Thyroid gland (tissue), 4 donors: ENCODE data around the gene IL17RA. TPM values are rescaled to one million over a fixed set of nuclear protein-coding genes. Genes with fewer than 3 reads are reported as not detected.

Experiments used
- DNase-seq, 2 donors: peaks; one replicate each; pipeline ENCODE4 v3.0.0-alpha.2; 2019
- H3K27ac ChIP-seq, 3 donors: fragments of 200-600 bp; sonication (generic); 1 replicate in 2 of 3; 2 replicates in 1 of 3; pipeline ENCODE4 v1.5.1; 2016 to 2019; ENCODE audit warnings: mild to moderate bottlenecking in 1 of 3, moderate library complexity in 1 of 3
- H3K27me3 ChIP-seq: fragments of 200-600 bp; sonication (generic); one replicate; pipeline ENCODE4 v1.5.1; 2019
- H3K36me3 ChIP-seq, 2 donors: fragments of 200-600 bp; sonication (generic); one replicate each; pipeline ENCODE4 v1.5.1; 2016 to 2019
- H3K4me1 ChIP-seq, 2 donors: fragments of 200-600 bp; sonication (generic); one replicate each; pipeline ENCODE4 v1.5.1; 2017 to 2019
- H3K4me3 ChIP-seq, 3 donors: fragments of 200-600 bp; sonication (generic); replicated peaks in 1 of 3; 1 replicate in 2 of 3; 2 replicates in 1 of 3; pipeline ENCODE4 v1.5.1; 2016; ENCODE audit warnings: mild to moderate bottlenecking in 1 of 3
- H3K9me3 ChIP-seq: fragments of 200-600 bp; sonication (generic); one replicate; pipeline ENCODE4 v1.5.1; 2017
- POLR2A ChIP-seq, 2 donors: fragments of 450-650 bp; IDR thresholded peaks; one replicate each; pipeline ENCODE4 v1.6.1; 2017; ENCODE audit warnings: antibody characterized with exemption in 2 of 2, mild to moderate bottlenecking in 2 of 2, moderate library complexity in 1 of 2
- WGBS, 2 donors: methylation state at CpG; one replicate each; pipeline ENCODE4 v1.1.5; 2017; 5-methylcytosine and 5-hydroxymethylcytosine counted together
- intact Hi-C: fragments of 100-400 bp; cut with DNase I; formaldehyde crosslinking; loops from one replicate; pipeline ENCODE4 v1.15.1; 2023
- total RNA-seq, 4 donors: library from RNA; depleted of rRNA; stranded (reverse); fragments of >200 nt; gene quantifications; one replicate each; pipeline ENCODE4 v1.2.3, GENCODE V29; 2016
- TF ChIP-seq, protein P1 (sequence below), 6 experiments: fragments of 200-600 bp in 3 of 6; fragments of 450-650 bp in 3 of 6; sonication (generic) in 3 of 6; IDR thresholded peaks; one replicate each; pipeline ENCODE4 v1.5.1; 2016 to 2019; ENCODE audit warnings: antibody characterized with exemption in 6 of 6, mild to moderate bottlenecking in 2 of 6, inconsistent platforms in 1 of 6, moderate library complexity in 1 of 6

IL17RA gene
- total RNA-seq, 4 donors from 2014 or later, result 10.3 to 19.1 (median 15.5) TPM

DNA sequence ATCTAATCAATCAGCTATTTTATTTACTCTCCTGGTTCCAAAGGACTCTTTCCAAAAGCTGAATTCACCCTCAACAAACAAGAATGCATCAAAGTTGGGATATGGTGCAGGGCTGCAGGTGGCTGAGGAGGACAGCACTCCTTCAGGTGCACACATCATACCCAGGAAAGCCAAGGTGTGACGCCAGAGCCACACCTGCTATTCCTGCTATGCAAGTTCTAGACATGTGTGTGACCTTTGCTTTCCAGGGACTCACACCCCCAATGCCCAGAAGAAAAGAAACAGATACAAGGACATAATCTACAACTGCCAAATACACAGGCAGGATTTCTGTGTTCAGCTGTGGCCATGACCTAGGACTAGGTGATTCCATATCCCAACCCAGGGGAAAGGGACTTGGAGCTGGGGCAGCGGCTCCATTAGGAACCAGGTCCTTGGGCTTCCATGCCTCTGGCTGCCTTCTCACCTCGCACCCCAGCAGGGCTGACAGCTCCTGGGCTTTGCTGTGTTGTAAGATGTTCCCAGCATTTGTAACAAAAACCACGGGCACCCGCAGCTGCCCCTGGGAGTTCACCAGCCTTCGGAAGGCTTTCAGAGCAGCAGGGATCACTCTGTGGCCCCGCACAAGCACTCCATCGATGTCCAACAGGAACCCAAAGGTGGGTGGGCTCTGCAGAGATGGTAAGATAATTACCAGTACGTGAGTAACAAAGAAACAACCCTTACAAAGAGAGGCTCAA is 64.4 kb downstream of the IL17RA start:
- no peaks in the 10 kb centered on the region for H3K27me3 ChIP-seq
- intact Hi-C loops, result no loop called here
- H3K36me3 ChIP-seq, result no peaks in the 10 kb centered on the region
- H3K4me1 ChIP-seq, result no peaks in the 10 kb centered on the region
- H3K27ac ChIP-seq, result no peak overlapping the region
- TF ChIP-seq, protein P1, sequence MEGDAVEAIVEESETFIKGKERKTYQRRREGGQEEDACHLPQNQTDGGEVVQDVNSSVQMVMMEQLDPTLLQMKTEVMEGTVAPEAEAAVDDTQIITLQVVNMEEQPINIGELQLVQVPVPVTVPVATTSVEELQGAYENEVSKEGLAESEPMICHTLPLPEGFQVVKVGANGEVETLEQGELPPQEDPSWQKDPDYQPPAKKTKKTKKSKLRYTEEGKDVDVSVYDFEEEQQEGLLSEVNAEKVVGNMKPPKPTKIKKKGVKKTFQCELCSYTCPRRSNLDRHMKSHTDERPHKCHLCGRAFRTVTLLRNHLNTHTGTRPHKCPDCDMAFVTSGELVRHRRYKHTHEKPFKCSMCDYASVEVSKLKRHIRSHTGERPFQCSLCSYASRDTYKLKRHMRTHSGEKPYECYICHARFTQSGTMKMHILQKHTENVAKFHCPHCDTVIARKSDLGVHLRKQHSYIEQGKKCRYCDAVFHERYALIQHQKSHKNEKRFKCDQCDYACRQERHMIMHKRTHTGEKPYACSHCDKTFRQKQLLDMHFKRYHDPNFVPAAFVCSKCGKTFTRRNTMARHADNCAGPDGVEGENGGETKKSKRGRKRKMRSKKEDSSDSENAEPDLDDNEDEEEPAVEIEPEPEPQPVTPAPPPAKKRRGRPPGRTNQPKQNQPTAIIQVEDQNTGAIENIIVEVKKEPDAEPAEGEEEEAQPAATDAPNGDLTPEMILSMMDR (IDR thresholded peaks at IDR 0.05), result no peak
- TF ChIP-seq POLR2A (IDR thresholded peaks at IDR 0.05), result no peak
- no peak overlapping the region for H3K4me3 ChIP-seq
- WGBS, 2 donors, result 86 to 90% methylated on average over 7 to 9 of the region's 9 CpGs
- DNase-seq, result no peak
- H3K9me3 ChIP-seq, result no peaks in the 10 kb centered on the region

DNA sequence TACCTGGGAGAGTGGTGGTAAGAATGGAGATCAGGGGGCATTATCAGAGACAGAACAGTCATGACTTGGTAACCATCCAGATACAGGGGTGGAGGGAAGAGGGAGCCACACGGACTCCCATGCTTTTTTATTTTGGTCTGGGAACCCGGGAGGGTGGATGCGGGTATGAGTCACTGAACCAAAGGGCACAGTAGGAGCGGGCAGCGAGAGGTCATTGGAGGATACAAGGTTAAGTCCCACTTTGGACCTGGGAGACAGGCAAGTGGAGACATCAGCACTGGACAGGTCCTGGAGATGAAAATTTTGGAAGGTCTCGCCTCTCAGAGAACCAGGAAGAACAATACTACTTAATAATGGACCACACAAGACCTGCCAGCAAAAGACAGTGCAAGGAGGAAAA is 67.5 kb downstream of the IL17RA start:
- no peak for DNase-seq
- no peaks in the 10 kb centered on the region for H3K36me3 ChIP-seq
- 86 to 91% methylated on average over 6 of the region's 6 CpGs for WGBS, 2 donors
- H3K9me3 ChIP-seq, result no peaks in the 10 kb centered on the region
- TF ChIP-seq, protein P1 (IDR thresholded peaks at IDR 0.05), result no peak
- no peak for TF ChIP-seq POLR2A (IDR thresholded peaks at IDR 0.05)
- no peak overlapping the region for H3K27ac ChIP-seq
- no peak overlapping the region for H3K4me3 ChIP-seq
- intact Hi-C loops, result no loop called here
- H3K4me1 ChIP-seq, result peaks cover 0 to 3% of the 10 kb centered on the region in 2 donors
- H3K27me3 ChIP-seq, result no peaks in the 10 kb centered on the region

DNA sequence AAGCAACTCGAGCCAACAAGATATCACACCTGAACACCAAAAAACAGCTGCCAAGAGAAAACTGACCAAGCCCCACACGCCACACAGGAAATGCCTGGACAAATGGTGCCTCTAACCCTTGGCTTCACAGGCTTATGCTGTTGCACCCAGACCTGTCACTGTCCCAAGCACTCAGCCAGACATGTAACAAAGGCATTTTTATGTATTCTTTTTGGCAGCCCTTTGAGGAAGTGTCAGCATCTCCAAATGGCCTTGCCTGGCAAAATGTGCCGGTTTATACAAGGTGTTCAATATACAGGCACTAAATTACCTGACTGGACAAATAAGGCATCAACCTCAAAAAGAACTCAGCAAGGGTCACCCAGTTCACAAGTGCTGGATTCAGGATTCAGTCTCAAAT is 68.2 kb downstream of the IL17RA start:
- Histone ChIP-seq H3K27me3 (no peaks in the 10 kb centered on the region), H3K4me1 (peaks cover 5 to 9% of the 10 kb centered on the region in 2 donors), H3K36me3 (no peaks in the 10 kb centered on the region), H3K4me3 (no peak overlapping the region), H3K27ac (no peak overlapping the region), H3K9me3 (no peaks in the 10 kb centered on the region)
- no peak for TF ChIP-seq POLR2A (IDR thresholded peaks at IDR 0.05)
- TF ChIP-seq, protein P1 (IDR thresholded peaks at IDR 0.05), result no peak
- no peak for DNase-seq
- 79 to 80% methylated on average over 3 of the region's 3 CpGs for WGBS, 2 donors
- intact Hi-C loops, result no loop called here

DNA sequence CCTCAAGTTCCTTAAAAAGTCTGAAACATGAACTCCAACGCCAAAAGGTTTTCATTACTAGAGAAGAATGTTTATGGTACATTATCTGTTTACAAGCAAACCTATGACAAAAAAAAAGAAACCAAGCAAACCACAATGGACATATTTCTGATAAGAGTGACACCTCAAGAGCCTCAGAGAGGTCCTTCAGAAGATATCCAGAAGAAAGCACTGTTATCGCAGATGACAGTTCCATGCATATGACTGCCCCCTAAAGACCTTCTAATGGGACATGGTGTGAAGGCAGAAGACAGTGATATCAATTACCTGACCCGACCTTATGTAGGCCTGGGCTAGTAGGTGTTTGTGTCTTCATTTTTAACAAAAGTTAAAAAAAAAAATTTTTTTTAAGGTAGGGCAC is 71.1 kb downstream of the IL17RA start:
- intact Hi-C loops, result no loop called here

DNA sequence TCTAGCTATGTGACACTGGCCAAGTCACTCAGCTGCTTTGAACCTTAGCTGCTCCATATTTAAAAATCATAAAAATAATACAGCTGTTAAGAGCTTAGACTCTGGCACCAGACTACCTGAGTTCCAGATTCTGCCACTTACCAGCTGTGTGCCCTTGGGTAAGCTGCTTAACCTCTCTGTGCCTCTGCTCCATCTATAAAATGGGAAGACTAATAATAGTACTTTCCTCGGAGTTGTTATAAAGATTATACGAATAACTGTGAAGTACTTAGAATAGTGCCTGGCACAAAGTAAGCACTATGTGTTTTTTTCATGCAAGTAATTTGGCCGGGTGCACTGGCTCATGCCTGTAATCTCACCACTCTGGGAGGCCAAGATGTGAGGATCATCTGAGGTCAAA is 72.9 kb downstream of the IL17RA start:
- Histone ChIP-seq H3K4me3 (no peak overlapping the region), H3K27me3 (no peaks in the 10 kb centered on the region), H3K36me3 (no peaks in the 10 kb centered on the region), H3K4me1 (peaks cover 15 to 20% of the 10 kb centered on the region in 2 donors), H3K9me3 (no peaks in the 10 kb centered on the region), H3K27ac (no peak overlapping the region)
- intact Hi-C loops, result no loop called here
- DNase-seq, result no peak
- TF ChIP-seq POLR2A (IDR thresholded peaks at IDR 0.05), result no peak
- TF ChIP-seq, protein P1 (IDR thresholded peaks at IDR 0.05), result no peak
- WGBS, 2 donors, result 89 to 96% methylated on average over 3 of the region's 3 CpGs

More for the DNA sequence above, 71.1 kb downstream of the IL17RA start:
- no peak for DNase-seq
- TF ChIP-seq POLR2A (IDR thresholded peaks at IDR 0.05), result no peak
- TF ChIP-seq, protein P1 (IDR thresholded peaks at IDR 0.05), result no peak
- peaks cover 15 to 20% of the 10 kb centered on the region in 2 donors for H3K4me1 ChIP-seq
- no peak overlapping the region for H3K4me3 ChIP-seq
- WGBS, 2 donors, result 74 to 85% methylated on average over 3 of the region's 3 CpGs
- H3K27ac ChIP-seq, result no peak overlapping the region
- no peaks in the 10 kb centered on the region for H3K36me3 ChIP-seq
- no peaks in the 10 kb centered on the region for H3K27me3 ChIP-seq
- H3K9me3 ChIP-seq, result no peaks in the 10 kb centered on the region
